Mesothelial cell of epicardium (in vitro differentiated cells): ENCODE results near the gene HSF2BP. TPM values are rescaled to one million over a fixed set of nuclear protein-coding genes. Genes with fewer than 3 reads are reported as not detected.

Experiments used
- DNase-seq, 2 experiments: peaks; one replicate each; pipeline ENCODE4 v3.0.0; 2021; ENCODE audit warnings: low spot score in 2 of 2; ENCODE audit not compliant: unreplicated experiment in 2 of 2
- H3K27ac Mint-ChIP-seq: 2 replicates; pipeline ENCODE4 v1.8.0; 2021; ENCODE audit warnings: mixed read lengths
- H3K27me3 Mint-ChIP-seq: 2 replicates; pipeline ENCODE4 v1.8.0; 2021; ENCODE audit warnings: low read depth, mixed read lengths
- H3K36me3 Mint-ChIP-seq: 2 replicates; pipeline ENCODE4 v1.8.0; 2021; ENCODE audit warnings: mixed read lengths
- H3K4me1 Mint-ChIP-seq: 2 replicates; pipeline ENCODE4 v1.8.0; 2021; ENCODE audit warnings: mixed read lengths
- H3K4me3 Mint-ChIP-seq: 2 replicates; pipeline ENCODE4 v1.8.0; 2021; ENCODE audit warnings: mild to moderate bottlenecking, moderate library complexity, mixed read lengths
- H3K9me3 Mint-ChIP-seq: 2 replicates; pipeline ENCODE4 v1.8.0; 2021; ENCODE audit warnings: mixed read lengths
- CTCF ChIP-seq: fragments of 200-600 bp; sonication (generic); IDR thresholded peaks from one replicate; pipeline ENCODE4 v1.5.0; 2021; ENCODE audit warnings: antibody characterized with exemption; ENCODE audit not compliant: unreplicated experiment
- total RNA-seq: library from RNA; stranded (reverse); gene quantifications from 3 replicates; pipeline ENCODE4 v1.2.1, GENCODE V29; 2021

Gene HSF2BP
- total RNA-seq, result 3.8 to 5.1 TPM (median 5.0 TPM) in 3 replicates

- Mint-ChIP-seq H3K9me3 (no peaks in the 10 kb centered on the region), H3K27me3 (no peaks in the 10 kb centered on the region), H3K4me3 (peak within 1 kb of the TSS; percentile 83), H3K27ac (peak within 1 kb of the TSS; percentile 96), H3K36me3 (peaks cover 5% of the 10 kb centered on the region), H3K4me1 (peaks cover 24% of the 10 kb centered on the region)
- TF ChIP-seq CTCF, result no peak
- DNase-seq, result peak; percentile 72 to 86
Observed at GRCh38 chr21:43659136-43660000, at the start of gene HSF2BP, which contains the start of gene RRP1B. TSS of gene HSF2BP (minus strand) at chr21:43659488. CDS start at chr21:43658096, 1,392 bp downstream. TSS of gene RRP1B (plus strand) at chr21:43659560. CDS start at chr21:43659665, 105 bp downstream.

- H3K4me3 Mint-ChIP-seq, result no peak overlapping the region
- no peaks in the 10 kb centered on the region for H3K27me3 Mint-ChIP-seq
- H3K4me1 Mint-ChIP-seq, result peaks cover 18% of the 10 kb centered on the region
- H3K27ac Mint-ChIP-seq, result no peak overlapping the region
- no peaks in the 10 kb centered on the region for H3K9me3 Mint-ChIP-seq
- TF ChIP-seq CTCF, result no peak
- DNase-seq, result no peak
- H3K36me3 Mint-ChIP-seq, result no peaks in the 10 kb centered on the region
Observed at GRCh38 chr21:43708745-43709381, 49.6 kb upstream of the HSF2BP start.

- Mint-ChIP-seq H3K27me3 (no peaks in the 10 kb centered on the region), H3K9me3 (no peaks in the 10 kb centered on the region), H3K36me3 (no peaks in the 10 kb centered on the region), H3K4me1 (peaks cover 23% of the 10 kb centered on the region), H3K4me3 (no peak overlapping the region), H3K27ac (no peak overlapping the region)
- DNase-seq, result no peak
- TF ChIP-seq CTCF, result no peak
Observed at GRCh38 chr21:43707462-43707861, 48.2 kb upstream of the HSF2BP start.

- Mint-ChIP-seq H3K27me3 (no peaks in the 10 kb centered on the region), H3K4me1 (peaks cover 10% of the 10 kb centered on the region), H3K27ac (peak overlapping the region; percentile 32), H3K9me3 (no peaks in the 10 kb centered on the region), H3K4me3 (no peak overlapping the region), H3K36me3 (no peaks in the 10 kb centered on the region)
- no peak for TF ChIP-seq CTCF
- no peak for DNase-seq
Observed at GRCh38 chr21:43703035-43703880, 44.0 kb upstream of the HSF2BP start.

GRCh38 chr21:43702785-43703034, 43.4 kb upstream of the HSF2BP start:
- Mint-ChIP-seq H3K9me3 (no peaks in the 10 kb centered on the region), H3K36me3 (peaks cover 1% of the 10 kb centered on the region), H3K27ac (peak overlapping the region; percentile 12), H3K4me3 (no peak overlapping the region), H3K27me3 (no peaks in the 10 kb centered on the region), H3K4me1 (peaks cover 10% of the 10 kb centered on the region)
- TF ChIP-seq CTCF, result no peak
- DNase-seq, result no peak
